GDM1 (cell line): Measurements from ENCODE around the gene GPX1.
"Not testable (repeated sequence)": the region's sequence is repeated elsewhere in the genome, so short reads cannot be mapped to it uniquely, and the experiment has no call there.

Source experiments
- DNase-seq: peaks from one replicate; lab custom pipeline; 2025; lab: John Stamatoyannopoulos, UW

The GPX1 gene

GRCh38 chr3:49357443-49358216, 523 bp downstream of the GPX1 start:
- DNase-seq: not testable (repeated sequence)

- not testable (repeated sequence) for DNase-seq
Measured at GRCh38 chr3:49357095-49357442, 1.1 kb downstream of the GPX1 start.

- peak; percentile 34 for DNase-seq
Measured at GRCh38 chr3:49352890-49353421, 5.2 kb downstream of the GPX1 start.

GRCh38 chr3:49352281-49352680, 5.9 kb downstream of the GPX1 start:
- no peak for DNase-seq

GRCh38 chr3:49351521-49352011, 6.6 kb downstream of the GPX1 start:
- no peak for DNase-seq

- DNase-seq: no peak
Measured at GRCh38 chr3:49349348-49350114, 8.6 kb downstream of the GPX1 start.

GRCh38 chr3:49348361-49348760, 9.8 kb downstream of the GPX1 start:
- not testable (repeated sequence) for DNase-seq

- no peak for DNase-seq
Measured at GRCh38 chr3:49346797-49347251, 11.3 kb downstream of the GPX1 start.

GRCh38 chr3:49343163-49343562, 15.0 kb downstream of the GPX1 start:
- DNase-seq: peak; percentile 61

GRCh38 chr3:49341996-49342395, 16.2 kb downstream of the GPX1 start:
- no peak for DNase-seq

- peak; percentile 96 for DNase-seq
Measured at GRCh38 chr3:49339941-49340800, 18.0 kb downstream of the GPX1 start, which contains the start of gene USP4. Gene USP4, minus strand, starts transcription at chr3:49340053. Its CDS starts 29 bp downstream, at chr3:49340024.

GRCh38 chr3:49339581-49339940, 18.6 kb downstream of the GPX1 start:
- no peak for DNase-seq

- DNase-seq: no peak
Measured at GRCh38 chr3:49333916-49334633, 24.1 kb downstream of the GPX1 start.

GRCh38 chr3:49333091-49333490, 25.1 kb downstream of the GPX1 start:
- no peak for DNase-seq

- DNase-seq: no peak
Measured at GRCh38 chr3:49329186-49329585, 29.0 kb downstream of the GPX1 start.

- DNase-seq: not testable (repeated sequence)
Measured at GRCh38 chr3:49328350-49328749, 29.8 kb downstream of the GPX1 start.

GRCh38 chr3:49327485-49327884, 30.7 kb downstream of the GPX1 start:
- no peak for DNase-seq

- DNase-seq: no peak
Measured at GRCh38 chr3:49324768-49325167, 33.4 kb downstream of the GPX1 start.

- DNase-seq: no peak
Measured at GRCh38 chr3:49316696-49317457, 41.3 kb downstream of the GPX1 start.

- no peak for DNase-seq
Measured at GRCh38 chr3:49313896-49314688, 44.1 kb downstream of the GPX1 start.
